Loucy (cell line): ENCODE measurements around the gene CCL18.
"Not testable (repeated sequence)": the region's sequence is repeated elsewhere in the genome, so short reads cannot be mapped to it uniquely, and the experiment has no call there.

Experiments used
- EZH2phosphoT487 ChIP-seq: fragments of 200-600 bp; IDR thresholded peaks from 2 replicates; pipeline ENCODE4 v1.6.1; 2018; ENCODE audit warnings: antibody characterized with exemption, mild to moderate bottlenecking, moderate library complexity, borderline replicate concordance
- TF ChIP-seq, protein P1 (sequence below): fragments of 200-600 bp; sonication (generic); conservative IDR thresholded peaks from 2 replicates; pipeline ENCODE4 v1.5.1; 2014; ENCODE audit warnings: mild to moderate bottlenecking, antibody characterized with exemption, low read length

DNA sequence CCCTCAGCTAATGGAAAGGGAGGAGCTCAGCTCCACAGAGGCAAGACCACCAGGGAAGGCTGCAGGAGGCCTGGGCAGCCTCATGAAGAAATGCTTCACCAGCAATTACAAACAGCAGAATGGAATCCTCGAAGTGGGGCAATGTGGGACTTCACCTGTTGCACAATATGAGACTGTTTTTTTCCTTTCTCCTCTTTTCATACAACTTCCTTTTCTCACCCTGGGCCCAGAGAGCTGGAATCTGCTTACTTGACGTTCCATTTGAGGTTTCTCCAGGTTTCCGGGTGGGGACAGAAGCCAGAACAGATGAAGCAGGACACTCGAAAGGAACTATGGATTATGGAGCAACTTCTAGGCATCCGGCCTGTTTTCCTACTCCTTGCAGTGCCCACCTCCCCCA is 44.2 kb downstream of the CCL18 start:
- TF ChIP-seq, protein P1, sequence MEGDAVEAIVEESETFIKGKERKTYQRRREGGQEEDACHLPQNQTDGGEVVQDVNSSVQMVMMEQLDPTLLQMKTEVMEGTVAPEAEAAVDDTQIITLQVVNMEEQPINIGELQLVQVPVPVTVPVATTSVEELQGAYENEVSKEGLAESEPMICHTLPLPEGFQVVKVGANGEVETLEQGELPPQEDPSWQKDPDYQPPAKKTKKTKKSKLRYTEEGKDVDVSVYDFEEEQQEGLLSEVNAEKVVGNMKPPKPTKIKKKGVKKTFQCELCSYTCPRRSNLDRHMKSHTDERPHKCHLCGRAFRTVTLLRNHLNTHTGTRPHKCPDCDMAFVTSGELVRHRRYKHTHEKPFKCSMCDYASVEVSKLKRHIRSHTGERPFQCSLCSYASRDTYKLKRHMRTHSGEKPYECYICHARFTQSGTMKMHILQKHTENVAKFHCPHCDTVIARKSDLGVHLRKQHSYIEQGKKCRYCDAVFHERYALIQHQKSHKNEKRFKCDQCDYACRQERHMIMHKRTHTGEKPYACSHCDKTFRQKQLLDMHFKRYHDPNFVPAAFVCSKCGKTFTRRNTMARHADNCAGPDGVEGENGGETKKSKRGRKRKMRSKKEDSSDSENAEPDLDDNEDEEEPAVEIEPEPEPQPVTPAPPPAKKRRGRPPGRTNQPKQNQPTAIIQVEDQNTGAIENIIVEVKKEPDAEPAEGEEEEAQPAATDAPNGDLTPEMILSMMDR = not testable (repeated sequence)
- not testable (repeated sequence) for TF ChIP-seq EZH2phosphoT487
